Neutrophil (primary cell): Measurements from ENCODE around the gene GSX2.
A peak's percentile ranks its signal among the peaks of the same experiment; 100 is the strongest.

ENCODE experiments used
- H3K27ac ChIP-seq: fragments of 200-600 bp; sonication (generic); 2 replicates; pipeline ENCODE4 v1.5.1; 2016; ENCODE audit warnings: mild to moderate bottlenecking, moderate library complexity
- H3K27me3 ChIP-seq: fragments of 200-600 bp; sonication (generic); 2 replicates; pipeline ENCODE4 v1.6.0; 2016; ENCODE audit warnings: mild to moderate bottlenecking
- H3K36me3 ChIP-seq: fragments of 200-600 bp; sonication (generic); 2 replicates; pipeline ENCODE4 v1.5.1; 2017
- H3K4me1 ChIP-seq, 2 experiments: fragments of 200-600 bp in 1 of 2; sonication (generic) in 1 of 2; 1 replicate in 1 of 2; 2 replicates in 1 of 2; pipeline versions ENCODE4 v1.5.1 to v1.6.1; 2013 to 2016; ENCODE audit warnings: low read depth in 1 of 2, low read length in 1 of 2, mild to moderate bottlenecking in 1 of 2, moderate library complexity in 1 of 2; ENCODE audit not compliant: control insufficient read depth in 1 of 2, insufficient read depth in 1 of 2
- H3K4me3 ChIP-seq, 2 experiments: fragments of 200-600 bp in 1 of 2; sonication (generic) in 1 of 2; 1 replicate in 1 of 2; 2 replicates in 1 of 2; pipeline ENCODE4 v1.5.1; 2013 to 2016; ENCODE audit warnings: low read depth in 1 of 2, low read length in 1 of 2, mild to moderate bottlenecking in 1 of 2, moderate library complexity in 1 of 2
- H3K9me3 ChIP-seq: fragments of 200-600 bp; sonication (generic); 2 replicates; pipeline ENCODE4 v1.5.1; 2016
- TF ChIP-seq, protein P1 (sequence below): fragments of 200-600 bp; sonication (generic); IDR thresholded peaks from 2 replicates; pipeline ENCODE4 v1.5.1; 2016; ENCODE audit warnings: antibody characterized with exemption

GSX2 gene

DNA sequence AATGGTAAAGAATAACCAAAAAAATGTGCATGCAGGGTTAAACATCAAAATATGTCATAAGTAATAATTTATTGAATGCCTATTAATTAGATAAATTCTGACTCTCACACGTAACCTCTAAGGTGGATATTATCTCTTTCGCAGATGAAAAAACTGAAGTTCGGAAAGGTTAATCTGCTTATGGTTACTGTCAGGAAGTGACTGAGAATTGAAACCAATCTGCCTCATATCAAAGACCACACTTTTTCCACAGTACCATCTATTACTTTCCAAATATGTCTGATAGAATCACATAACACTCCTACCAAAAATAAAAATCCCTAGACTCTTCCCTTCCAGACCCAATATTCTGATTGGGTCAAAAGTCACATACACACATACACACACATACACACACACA is 41.8 kb upstream of the GSX2 start:
- H3K4me1 ChIP-seq: peaks cover 23 to 57% of the 10 kb centered on the region in 2 experiments
- no peaks in the 10 kb centered on the region for H3K27me3 ChIP-seq
- H3K9me3 ChIP-seq: no peaks in the 10 kb centered on the region
- no peak overlapping the region for H3K27ac ChIP-seq
- no peaks in the 10 kb centered on the region for H3K36me3 ChIP-seq
- TF ChIP-seq, protein P1, sequence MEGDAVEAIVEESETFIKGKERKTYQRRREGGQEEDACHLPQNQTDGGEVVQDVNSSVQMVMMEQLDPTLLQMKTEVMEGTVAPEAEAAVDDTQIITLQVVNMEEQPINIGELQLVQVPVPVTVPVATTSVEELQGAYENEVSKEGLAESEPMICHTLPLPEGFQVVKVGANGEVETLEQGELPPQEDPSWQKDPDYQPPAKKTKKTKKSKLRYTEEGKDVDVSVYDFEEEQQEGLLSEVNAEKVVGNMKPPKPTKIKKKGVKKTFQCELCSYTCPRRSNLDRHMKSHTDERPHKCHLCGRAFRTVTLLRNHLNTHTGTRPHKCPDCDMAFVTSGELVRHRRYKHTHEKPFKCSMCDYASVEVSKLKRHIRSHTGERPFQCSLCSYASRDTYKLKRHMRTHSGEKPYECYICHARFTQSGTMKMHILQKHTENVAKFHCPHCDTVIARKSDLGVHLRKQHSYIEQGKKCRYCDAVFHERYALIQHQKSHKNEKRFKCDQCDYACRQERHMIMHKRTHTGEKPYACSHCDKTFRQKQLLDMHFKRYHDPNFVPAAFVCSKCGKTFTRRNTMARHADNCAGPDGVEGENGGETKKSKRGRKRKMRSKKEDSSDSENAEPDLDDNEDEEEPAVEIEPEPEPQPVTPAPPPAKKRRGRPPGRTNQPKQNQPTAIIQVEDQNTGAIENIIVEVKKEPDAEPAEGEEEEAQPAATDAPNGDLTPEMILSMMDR: no peak
- no peak overlapping the region for H3K4me3 ChIP-seq

DNA sequence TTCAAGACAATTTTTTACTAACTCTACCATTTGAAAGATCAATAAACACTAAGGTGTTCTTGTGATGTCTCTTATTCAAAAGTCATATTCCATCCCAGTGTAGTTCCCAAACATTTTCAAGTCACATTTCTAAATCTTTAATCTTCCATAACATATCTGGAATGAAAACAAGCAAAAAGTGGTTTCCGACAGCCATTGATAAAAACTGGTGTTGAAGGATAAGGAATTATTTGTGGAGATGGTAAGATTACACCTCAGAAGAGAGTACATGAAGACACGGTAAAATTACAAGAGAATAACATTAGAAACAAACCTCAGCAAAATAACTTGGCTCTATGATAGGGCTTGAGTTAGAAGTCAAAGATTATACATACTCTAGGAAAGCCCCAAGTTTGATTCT is 39.8 kb upstream of the GSX2 start:
- Histone ChIP-seq H3K36me3 (no peaks in the 10 kb centered on the region), H3K4me3 (no peak overlapping the region), H3K9me3 (no peaks in the 10 kb centered on the region), H3K27ac (peak overlapping the region; percentile 38), H3K4me1 (peaks cover 27 to 61% of the 10 kb centered on the region in 2 experiments), H3K27me3 (no peaks in the 10 kb centered on the region)
- TF ChIP-seq, protein P1: no peak

DNA sequence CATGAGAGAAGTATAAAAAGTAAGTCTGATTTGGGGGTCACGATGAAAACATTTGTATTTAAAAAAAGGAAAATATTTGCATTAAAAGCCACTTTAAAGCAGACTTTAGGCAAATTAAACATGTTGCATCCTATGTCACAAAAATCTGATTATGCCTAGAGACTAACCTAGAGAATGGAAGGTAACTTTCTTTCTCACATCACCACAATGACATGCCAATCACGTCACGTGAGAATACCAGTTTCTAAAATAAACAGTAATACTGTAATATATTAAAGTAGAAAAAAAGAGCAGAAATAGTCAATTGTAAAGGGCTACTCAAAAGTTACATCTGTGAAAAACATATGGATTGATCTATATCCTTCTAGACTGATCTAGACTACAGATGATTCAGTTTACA is 38.9 kb upstream of the GSX2 start:
- Histone ChIP-seq H3K9me3 (no peaks in the 10 kb centered on the region), H3K27ac (no peak overlapping the region), H3K27me3 (no peaks in the 10 kb centered on the region), H3K36me3 (no peaks in the 10 kb centered on the region), H3K4me1 (peaks cover 29 to 62% of the 10 kb centered on the region in 2 experiments), H3K4me3 (peak overlapping the region in 1 of 2 experiments; percentile 89)
- TF ChIP-seq, protein P1: no peak

DNA sequence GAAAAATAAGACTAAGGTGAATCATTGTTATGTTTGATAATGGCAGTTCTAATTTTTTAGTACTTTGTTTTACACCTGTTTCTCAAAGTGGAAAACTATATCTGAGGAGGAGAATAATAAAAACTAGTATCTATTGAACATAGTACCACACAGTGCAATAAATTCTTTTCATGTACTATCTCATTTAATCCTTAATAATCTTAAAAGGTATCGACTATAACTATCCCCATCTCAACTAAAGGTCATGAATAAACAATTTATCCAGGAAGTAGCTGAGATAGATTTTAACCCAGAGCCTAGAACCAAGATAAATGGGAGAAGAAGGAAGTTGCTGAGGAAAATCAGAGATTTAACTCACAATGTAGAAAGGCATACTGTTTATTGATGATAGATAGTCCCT is 38.1 kb upstream of the GSX2 start:
- Histone ChIP-seq H3K9me3 (no peaks in the 10 kb centered on the region), H3K27me3 (no peaks in the 10 kb centered on the region), H3K4me3 (peak overlapping the region; percentile 4 to 89), H3K4me1 (peaks cover 29 to 58% of the 10 kb centered on the region in 2 experiments), H3K36me3 (no peaks in the 10 kb centered on the region), H3K27ac (peak overlapping the region; percentile 94)
- TF ChIP-seq, protein P1: no peak

DNA sequence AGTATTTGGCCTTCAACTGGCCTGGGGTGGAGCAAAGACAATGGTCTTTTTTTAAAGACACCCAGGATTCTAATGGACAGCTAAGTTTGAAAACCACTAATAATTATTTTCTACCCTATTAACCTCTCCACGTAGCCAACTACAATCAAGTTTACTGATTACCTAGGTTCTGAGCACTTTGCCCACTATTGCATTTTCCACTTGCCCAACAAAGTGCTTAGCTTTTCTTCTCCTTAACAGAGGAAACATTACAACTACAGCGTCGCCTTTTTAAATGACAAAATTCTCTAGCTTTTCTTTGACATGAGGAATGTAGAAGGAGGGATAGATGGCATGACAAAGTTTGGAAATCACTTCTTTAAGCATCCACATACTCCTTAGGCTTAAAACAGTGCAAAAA is 37.6 kb upstream of the GSX2 start:
- TF ChIP-seq, protein P1: no peak
- H3K27ac ChIP-seq: peak overlapping the region; percentile 94
- H3K4me3 ChIP-seq: peak overlapping the region; percentile 73 to 89
- H3K9me3 ChIP-seq: no peaks in the 10 kb centered on the region
- peaks cover 29 to 53% of the 10 kb centered on the region in 2 experiments for H3K4me1 ChIP-seq
- H3K36me3 ChIP-seq: no peaks in the 10 kb centered on the region
- H3K27me3 ChIP-seq: no peaks in the 10 kb centered on the region

DNA sequence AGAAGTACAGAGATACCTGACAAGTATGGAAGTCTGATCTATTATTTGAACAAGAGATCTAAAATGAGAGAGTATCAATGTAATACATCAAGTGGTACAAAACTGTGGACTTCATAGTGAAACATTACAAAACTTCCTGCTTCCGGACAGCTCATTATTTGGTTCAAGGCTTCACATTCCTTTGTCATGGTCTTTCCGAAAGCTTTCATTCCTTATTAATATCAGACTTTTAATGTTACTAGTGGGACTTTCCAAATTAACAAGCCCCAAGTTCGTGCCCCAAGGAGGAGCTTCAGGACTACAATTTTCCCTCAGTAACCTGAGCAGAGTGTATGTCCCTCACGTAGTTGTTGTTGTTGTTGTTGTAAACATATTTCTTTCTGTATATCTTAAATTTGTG is 36.7 kb upstream of the GSX2 start:
- TF ChIP-seq, protein P1: no peak
- H3K27me3 ChIP-seq: no peaks in the 10 kb centered on the region
- peak overlapping the region; percentile 73 to 89 for H3K4me3 ChIP-seq
- peaks cover 29 to 47% of the 10 kb centered on the region in 2 experiments for H3K4me1 ChIP-seq
- H3K36me3 ChIP-seq: no peaks in the 10 kb centered on the region
- peak overlapping the region; percentile 94 for H3K27ac ChIP-seq
- no peaks in the 10 kb centered on the region for H3K9me3 ChIP-seq
